SK-N-SH (cell line): ENCODE results near the gene LGR5.

ENCODE experiments used
- NFIC ChIP-seq: IDR thresholded peaks from 2 replicates; pipeline ENCODE4 v1.4.0; 2012; ENCODE audit warnings: borderline replicate concordance
- POLR2AphosphoS5 ChIP-seq: IDR thresholded peaks from 2 replicates; pipeline ENCODE4 v1.6.1; 2012; ENCODE audit warnings: low read depth, low read length
- RCOR1 ChIP-seq: fragments of 150-350 bp; IDR thresholded peaks from 2 replicates; pipeline ENCODE4 v1.6.1; 2017; ENCODE audit warnings: antibody characterized with exemption, low read length
- RXRA ChIP-seq: IDR thresholded peaks from 2 replicates; pipeline ENCODE4 v1.4.0; 2012; ENCODE audit warnings: low read depth, mild to moderate bottlenecking, borderline replicate concordance
- TF ChIP-seq, protein P1 (sequence below): IDR thresholded peaks from 2 replicates; pipeline ENCODE4 v1.6.1; 2012; ENCODE audit warnings: mild to moderate bottlenecking, low read depth, low read length, moderate library complexity

- TF ChIP-seq POLR2AphosphoS5 (no peak), RCOR1 (no peak), NFIC (no peak), RXRA (no peak)
- TF ChIP-seq, protein P1, sequence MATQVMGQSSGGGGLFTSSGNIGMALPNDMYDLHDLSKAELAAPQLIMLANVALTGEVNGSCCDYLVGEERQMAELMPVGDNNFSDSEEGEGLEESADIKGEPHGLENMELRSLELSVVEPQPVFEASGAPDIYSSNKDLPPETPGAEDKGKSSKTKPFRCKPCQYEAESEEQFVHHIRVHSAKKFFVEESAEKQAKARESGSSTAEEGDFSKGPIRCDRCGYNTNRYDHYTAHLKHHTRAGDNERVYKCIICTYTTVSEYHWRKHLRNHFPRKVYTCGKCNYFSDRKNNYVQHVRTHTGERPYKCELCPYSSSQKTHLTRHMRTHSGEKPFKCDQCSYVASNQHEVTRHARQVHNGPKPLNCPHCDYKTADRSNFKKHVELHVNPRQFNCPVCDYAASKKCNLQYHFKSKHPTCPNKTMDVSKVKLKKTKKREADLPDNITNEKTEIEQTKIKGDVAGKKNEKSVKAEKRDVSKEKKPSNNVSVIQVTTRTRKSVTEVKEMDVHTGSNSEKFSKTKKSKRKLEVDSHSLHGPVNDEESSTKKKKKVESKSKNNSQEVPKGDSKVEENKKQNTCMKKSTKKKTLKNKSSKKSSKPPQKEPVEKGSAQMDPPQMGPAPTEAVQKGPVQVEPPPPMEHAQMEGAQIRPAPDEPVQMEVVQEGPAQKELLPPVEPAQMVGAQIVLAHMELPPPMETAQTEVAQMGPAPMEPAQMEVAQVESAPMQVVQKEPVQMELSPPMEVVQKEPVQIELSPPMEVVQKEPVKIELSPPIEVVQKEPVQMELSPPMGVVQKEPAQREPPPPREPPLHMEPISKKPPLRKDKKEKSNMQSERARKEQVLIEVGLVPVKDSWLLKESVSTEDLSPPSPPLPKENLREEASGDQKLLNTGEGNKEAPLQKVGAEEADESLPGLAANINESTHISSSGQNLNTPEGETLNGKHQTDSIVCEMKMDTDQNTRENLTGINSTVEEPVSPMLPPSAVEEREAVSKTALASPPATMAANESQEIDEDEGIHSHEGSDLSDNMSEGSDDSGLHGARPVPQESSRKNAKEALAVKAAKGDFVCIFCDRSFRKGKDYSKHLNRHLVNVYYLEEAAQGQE: no peak
Observed at GRCh38 chr12:71546322-71546861, 106.8 kb downstream of the LGR5 start.
